GM21526 (cell line): Measurements from ENCODE around the gene KIAA0232.
"Not testable (repeated sequence)": the region's sequence is repeated elsewhere in the genome, so short reads cannot be mapped to it uniquely, and the experiment has no call there.

Source experiments
- ATAC-seq: cut with Tn5 transposase; IDR thresholded peaks from one replicate; pipeline ENCODE4 v1.9.1; 2021; ENCODE audit warnings: moderate library complexity; ENCODE audit not compliant: unreplicated experiment, low FRiP score

KIAA0232 gene

DNA sequence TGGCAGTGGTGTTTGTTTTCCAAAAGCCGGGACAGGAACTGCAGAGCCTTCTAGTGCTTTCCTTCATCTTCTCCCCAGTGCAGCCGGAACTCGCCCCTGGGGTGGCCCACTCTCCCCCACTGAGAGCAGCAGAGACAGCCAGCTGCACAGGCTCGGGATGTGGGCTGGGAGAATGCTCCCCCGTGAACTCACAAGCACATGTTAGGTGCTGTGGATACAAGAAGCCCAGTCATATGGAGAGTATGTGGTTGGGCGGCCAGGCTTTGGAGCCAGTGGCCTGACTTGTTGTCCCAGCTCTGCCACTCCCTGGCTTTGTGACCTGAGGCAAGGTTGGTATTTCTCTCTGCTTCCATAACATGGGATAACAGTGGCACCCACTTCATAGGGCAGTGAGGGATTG, 9.4 kb upstream of the KIAA0232 start:
- no peak for ATAC-seq

DNA sequence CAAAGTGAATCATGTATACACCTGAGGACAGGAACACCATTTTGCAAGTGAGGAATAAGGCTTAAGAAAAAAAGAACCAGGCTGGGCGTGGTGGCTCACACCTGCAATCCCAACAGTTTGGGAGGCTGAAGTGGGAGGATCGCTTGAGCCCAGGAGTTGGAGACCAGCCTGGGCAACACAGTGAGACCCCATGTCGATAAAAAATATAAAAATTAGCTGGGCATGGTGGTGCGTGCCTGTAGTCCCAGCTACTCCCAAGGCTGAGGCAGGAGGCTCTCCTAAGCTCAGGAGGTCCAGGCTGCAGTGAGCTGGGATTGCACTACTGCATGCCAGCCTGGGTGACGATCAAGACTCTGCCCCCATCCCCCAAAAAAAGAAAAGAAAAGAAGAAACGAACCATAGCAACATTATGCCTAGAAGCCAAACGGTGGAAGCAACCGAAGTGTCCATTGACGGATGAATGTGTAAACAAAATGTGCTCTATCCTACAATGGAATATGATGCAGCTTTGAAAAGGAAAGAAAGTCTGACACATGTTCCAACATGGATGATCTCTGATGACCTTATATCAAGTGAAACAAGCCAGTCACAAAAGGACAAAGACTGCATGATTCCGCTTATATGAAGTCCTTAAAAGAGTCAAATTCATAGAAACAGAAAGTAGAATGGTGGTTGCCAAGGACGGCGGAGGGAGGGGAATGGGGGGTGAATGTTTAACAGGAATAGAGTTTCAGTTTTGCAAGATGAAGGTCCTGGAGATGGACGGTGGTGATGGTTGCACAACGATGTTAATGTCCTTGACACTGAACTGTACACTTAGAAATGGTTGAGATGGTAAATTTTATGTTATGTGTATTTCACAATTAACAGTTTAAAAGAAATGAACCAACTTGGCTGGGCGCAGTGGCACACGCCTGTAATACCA, 8.6 kb upstream of the KIAA0232 start:
- no peak for ATAC-seq

DNA sequence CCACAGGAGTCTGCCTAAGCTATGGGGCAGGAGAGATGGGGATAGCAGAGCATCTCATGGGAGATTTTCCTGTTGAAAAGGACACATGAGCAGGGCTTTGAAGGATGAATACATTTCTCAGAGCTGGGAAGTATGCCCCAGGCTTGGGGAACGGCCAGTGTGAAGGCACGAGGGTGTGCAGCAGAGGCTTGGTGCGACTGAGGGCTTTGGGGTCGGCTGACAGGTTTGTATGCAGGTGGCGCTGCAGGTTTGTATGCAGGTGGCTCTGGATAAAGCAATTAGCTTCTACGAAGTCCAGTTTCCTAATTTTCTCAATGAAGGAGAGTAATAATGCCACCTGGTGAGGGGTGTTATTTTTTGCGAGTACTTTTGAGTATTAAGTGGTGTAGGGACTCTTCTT, 6.8 kb upstream of the KIAA0232 start:
- ATAC-seq = no peak

DNA sequence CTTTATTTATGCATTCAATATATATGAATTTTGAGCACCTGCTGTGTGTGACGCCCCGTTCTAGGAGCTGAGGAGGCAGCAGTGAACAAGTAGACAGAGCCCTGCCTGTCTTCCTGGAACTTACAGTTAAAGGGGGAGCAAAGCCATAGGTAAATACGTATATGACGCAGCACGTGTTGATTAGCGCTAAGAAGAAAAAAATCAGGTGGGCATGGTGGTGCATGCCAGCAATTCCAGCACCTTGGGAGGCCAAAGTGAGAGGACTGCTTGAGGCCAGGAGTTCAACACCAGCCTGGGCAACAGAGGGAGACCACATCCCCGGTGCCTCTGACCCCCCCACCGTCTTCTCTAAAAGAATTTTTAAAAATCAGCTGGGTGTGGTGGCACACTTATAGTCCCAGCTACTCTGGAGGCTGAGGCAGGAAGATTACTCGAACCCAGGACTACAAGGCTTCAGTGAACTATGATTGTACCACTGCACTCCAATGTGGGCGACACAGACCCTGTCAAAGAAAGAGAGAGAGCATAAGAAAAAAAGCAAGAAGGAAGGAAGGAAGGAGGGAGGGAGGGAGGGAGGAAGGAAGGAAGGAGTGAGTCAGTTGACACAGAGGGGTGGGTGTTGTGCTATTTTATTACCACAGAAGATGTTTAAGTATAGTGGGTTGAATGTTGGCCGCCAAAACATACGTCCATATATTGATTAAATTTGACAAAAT, 5.4 kb upstream of the KIAA0232 start:
- no peak for ATAC-seq

DNA sequence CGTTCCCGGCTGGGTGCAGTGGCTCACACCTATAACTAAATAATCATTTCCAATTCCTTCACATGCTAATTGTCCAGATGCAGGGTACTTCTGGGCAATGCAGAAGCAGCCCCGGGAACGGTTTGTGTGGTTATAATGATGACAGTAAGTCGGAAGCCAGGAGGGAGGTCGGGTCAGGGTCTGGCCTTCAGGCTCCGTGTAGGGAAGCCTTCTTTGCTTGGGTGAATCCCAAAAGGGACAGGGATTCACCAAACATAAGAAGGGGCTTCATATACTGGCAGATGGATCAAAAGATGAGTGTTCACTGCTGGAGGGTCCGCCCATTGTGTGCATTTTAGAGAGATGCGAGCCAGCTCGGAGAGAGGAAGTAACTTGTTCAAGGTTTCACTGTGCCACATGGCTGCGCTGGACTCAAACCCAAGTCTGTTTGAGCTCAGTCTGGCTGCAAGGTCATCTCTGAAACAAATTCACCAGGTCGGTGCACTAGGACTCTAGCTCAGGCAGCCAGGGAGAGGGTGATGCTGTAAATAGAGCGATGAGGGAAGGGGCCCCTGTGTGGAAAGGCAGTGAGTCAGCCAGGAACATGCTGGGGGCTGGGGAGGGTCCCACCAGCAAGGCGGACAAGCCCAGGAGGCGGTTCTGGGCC, 4.8 kb upstream of the KIAA0232 start:
- no peak for ATAC-seq

DNA sequence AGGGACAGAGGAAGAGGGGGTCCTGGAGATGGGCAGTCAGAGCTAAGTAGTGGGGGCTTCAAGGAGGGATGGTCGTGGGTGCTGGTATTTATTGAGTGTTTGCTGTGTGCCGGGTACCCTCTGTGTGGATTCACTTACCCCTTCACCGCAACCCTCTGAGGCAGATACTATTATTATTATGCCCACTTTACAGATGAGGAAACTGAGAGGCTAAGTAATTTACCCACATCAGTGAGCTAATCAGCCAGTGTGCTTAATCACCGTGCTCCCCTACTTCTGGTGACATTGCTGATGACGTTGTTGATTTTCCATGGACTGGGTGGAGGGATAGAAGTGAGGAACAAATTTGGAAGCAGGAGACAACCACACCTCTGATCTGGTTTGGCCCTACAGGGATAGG, 4.1 kb upstream of the KIAA0232 start:
- no peak for ATAC-seq

DNA sequence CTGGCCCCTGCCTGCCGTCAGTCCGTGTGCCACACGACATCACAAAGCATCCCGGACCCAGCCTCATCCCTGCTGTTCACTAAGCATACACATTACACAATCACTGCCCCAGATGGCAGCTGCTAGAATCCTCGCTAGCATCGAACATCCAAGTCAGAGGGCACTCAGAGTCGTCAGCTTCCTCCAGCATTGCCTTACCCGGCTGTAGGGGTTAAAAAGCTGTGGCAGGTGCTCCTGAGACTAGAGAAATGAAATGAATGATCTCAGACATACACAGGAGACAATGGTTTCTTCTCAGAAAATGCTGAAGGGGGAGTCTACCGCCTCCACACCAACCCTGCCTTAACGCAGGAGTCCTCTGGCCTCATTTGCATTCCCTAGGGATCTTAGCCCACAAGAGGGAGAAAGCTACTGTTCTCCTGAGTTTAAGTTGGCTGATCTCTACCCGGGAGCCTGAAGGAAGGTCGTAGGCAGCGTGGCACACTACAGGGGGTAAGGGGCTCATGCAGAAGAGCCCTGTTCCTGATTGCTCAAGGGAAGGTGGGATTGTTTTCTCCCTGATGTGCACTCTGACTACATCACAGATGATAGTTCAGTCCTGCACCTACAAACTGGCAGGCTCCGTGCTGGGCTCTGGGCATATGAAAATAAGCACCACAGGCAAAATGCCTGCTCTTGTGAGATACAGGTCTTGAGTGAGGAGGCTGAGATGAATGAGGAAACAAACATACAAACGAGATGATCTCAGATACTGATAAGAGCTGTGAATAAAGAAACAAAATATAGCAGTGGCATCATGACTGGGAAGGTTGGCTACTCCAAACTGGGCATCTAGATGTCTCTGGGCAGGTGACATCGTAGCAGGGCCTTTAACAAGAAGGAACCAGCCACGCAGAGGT, 2.6 kb upstream of the KIAA0232 start:
- ATAC-seq = no peak

DNA sequence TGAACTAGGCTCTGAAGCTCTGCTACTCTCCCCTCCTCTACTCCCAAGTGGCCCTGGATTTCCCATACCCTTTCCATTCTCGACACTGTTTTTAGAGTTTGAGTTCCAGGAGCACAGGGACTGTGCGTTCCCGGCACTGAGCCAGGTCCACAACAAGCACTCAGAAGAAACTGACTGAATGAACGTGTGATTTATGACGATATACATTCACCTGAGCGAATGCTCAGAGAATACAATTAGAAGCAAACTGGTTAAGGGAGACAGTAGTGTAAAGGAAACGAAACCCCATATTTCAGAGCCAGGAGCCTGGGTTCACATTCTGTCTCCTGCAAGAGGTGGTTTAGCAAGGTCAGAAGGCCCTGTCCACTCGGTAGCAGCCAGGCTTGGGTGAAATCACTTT, 1.4 kb upstream of the KIAA0232 start:
- no peak for ATAC-seq

DNA sequence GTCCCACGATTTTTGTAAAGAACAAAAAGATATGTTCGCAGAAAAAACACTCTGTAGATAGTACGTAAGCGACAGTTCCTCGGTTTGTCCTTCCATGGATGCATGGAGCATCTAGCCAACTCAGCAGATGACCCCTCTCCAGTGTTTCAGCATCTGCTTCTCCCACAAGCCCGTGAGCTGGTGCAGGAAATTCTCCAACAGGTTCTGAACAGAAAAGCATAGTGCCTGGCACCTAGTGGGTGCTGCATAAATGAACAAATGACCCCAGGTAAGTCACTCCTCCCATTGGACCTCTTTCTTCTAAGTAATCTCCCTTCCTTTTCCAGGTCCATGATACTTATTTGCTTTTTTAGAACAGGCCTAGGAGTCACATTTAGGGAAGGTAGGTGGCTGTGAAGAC, 966 bp upstream of the KIAA0232 start:
- ATAC-seq = no peak

DNA sequence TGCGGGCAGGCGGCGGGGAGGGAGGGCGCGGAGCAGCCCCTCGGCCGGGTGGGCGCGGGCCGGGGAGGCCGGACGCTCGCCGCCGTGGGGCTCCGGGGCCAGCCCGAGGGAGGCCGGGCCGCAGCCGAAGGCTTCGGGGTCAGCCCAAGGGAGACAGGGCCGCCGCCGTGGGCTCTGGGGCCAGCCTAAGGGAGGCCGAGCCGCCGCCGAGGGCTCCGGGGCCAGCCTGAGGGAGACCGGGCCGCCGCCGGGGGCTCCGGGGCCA, 251 bp downstream of the KIAA0232 start:
- ATAC-seq = no peak

DNA sequence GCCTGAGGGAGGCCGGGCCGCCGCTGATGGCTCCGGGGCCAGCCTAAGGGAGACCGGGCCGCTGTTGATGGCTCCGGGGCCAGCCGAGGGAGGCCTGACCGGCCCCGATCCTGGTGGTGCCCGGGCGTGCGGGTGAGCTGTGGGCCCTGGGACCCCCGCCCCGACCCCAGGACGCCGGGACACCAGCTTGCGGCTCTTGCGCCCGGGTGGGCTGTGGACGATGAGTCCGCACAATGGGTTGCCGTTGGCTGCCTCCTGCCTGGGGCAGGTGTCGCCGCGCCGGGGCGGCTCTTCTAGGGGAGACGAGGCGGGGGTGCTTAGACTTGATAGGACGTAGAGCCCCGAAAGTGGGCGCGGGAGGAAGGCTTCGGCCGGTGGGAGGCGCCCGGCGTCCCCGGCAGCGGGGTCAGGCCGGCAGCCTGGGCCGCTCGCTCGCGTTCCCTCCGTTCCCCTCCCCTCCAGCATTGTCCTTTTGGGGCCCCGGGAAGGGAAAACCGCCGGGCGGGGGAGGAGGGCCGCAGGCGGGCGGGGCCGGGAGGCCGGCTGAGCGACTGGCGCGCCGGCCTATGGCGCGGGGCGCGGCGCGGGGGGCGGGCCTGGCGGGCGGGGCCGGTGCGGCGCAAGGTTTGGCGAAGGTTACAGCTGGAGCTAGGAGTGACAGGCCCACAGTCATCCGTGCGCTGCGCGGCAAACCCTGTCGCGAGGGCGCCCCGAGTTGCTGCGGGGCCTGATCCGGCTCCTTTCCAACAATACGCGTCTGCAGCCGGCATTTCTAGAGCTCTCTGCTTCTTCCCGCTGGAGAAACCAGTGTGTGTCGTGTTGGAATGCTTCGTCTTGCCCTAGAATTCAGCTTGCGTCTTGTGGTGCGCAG, 819 bp downstream of the KIAA0232 start:
- peak; percentile 62 for ATAC-seq

DNA sequence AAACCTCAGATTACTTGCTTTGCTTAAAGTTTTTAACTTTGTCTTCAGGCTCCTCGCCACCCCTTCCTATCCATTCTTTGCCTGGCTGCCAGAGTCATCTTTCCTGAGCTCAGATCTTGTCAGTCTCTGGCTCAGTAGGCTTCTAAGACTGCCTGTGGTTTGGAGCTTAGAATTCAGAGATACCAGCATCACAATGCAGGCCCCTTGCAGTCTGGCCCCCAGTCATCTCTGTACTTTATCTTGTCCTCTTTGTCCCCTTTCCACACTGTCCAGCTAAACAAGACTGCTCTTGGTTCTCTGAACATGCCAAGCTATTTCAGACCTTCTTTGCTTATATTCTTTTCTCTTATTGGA, 3.0 kb downstream of the KIAA0232 start:
- no peak for ATAC-seq

DNA sequence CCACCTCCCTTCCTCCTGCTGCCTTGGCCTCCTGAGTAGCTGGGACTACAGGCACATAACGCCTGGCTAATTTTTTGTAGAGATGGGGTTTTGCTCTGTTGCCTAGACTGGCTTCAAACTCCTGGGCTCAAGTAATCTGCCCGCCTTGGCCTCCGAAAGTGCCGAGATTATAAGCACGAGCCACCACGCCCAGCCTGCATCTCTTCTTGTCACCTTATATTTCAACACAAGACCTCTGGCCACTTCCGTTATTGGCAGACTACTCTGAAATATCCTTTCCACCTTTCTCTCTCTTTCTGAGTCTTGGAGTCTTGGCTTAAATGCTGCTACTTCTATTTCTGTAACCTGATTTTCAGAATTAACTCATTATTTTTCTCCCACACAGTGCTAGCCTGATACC, 5.6 kb downstream of the KIAA0232 start:
- no peak for ATAC-seq

DNA sequence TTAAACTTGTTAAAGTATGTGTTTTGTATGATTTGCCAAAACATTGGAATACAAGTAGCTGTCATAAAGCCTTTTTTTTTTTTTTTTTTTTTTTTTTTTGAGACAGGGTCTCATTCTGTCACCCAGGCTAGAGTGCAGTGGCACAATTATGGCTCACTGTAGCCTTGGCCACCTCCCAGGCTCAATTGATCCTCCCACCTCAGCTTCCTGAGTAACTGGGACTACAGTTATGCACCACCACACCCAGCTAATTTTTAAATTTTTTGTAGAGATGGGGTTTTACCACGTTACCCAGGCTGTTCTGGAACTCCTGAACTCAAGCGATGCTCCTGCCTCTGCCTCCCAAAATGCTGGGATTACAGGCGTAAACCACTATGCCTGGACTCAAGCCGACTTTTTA, 8.7 kb downstream of the KIAA0232 start:
- not testable (repeated sequence) for ATAC-seq

DNA sequence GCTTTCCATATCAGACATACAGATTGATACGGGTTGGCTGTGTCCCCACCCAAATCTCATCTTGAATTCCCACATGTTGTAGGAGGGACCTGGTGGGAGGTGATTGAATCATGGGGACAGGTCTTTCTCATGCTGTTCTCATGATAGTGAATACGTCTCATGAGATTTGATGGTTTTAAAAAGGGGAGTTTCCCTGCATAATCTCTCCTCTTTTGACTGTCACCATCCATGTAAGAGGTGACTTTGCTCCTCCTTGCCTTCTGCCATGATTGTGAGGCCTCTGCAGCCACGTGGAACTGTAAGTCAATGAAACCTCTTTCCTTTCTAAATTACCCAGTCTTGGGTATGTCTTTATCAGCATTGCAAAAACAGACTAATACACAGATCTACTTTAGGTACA, 9.3 kb downstream of the KIAA0232 start:
- not testable (repeated sequence) for ATAC-seq

DNA sequence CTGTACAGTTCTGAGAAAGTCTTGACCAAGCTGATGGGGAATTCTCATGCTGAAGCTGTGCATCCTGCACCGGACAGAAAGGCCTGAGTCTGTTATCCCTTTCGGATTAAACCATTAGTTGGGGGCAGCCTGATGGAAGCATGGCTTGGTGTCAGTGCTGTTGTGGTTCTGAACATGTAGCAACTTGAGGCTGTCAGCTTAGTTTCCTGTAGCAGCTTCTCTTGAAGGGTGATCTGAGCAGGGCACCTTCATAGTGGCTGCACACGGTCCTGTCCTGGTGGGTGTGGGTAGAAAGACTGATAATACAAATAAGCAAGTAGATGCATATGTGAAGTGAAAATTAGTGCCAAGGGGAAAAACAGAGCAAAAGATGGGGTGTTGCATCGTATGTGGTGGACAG, 11.7 kb downstream of the KIAA0232 start:
- ATAC-seq = no peak

DNA sequence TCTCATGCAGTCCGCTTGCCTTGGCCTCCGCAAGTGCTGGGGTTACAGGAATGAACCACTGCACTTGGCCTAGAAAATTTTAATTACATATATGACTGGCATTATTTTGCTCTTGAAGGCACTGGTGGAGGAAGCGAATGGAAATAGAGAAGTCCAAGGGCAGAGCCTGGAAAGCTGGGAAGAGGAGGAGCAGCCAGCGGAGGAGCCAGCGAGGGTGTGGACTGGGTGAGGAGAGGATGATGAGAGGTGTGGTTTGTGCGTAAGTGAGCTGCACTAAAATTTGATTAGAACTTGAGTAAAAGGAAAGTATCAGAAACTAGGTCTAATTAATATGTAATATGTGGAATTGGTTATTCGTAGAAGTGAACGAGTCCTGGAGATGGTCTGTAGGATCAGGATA, 13.3 kb downstream of the KIAA0232 start:
- ATAC-seq = no peak

DNA sequence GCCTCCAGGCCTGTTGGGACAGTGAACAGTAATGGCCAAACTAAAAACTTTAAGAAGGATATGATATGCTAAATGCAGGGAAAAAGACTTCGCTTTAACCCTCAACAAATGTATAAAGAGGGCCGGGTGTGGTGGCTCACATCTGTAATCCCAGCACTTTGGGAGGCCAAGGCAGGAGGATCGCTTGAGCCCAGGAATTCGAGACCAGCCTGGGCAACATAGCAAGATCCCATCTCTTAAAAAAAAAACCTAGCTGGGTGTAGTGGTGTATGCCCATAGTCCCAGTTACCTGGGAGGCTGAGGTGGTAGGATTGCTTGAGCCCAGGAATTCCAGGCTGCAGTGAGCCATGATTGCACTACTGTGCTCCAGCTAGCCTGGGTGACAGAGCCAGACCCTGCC, 14.8 kb downstream of the KIAA0232 start:
- not testable (repeated sequence) for ATAC-seq

DNA sequence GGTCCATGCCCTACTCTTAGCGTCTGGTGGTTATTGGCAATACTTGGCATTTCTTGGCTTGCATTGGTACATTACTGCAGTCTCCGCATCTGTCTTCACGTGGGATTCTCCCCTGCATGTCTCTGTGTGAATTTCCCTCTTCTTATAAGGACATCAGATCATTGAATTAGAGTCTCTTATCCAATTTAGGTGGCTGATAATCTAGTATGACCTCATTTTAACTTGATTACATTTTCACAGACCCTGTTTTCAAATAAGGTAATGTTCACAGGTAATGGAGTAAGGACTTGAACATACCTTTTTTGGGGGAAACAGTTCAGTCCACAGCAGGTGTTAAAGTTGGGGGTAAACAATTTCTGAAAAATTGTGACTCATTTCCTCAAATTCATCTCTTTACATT, 16.6 kb downstream of the KIAA0232 start:
- ATAC-seq = no peak

DNA sequence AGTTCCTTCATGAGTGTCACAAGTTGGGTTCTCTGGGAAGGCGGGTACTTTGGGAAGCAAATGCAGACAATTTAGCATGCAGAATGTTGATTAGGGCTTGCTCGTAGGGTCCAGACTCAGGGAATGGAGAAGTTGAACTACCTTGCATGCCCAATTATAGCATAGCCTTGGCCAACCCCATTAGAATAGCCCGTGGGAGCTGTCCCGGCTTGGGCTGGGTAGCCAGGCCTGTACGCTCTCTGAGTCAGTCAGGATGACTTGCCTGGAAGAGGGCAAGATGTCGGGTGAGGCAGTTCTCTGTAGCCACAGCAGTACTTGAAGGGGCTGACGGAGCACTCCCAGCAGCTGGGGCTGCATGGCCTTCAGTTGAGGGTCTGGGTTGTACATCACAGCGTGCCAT, 19.5 kb downstream of the KIAA0232 start:
- ATAC-seq = no peak
